T-cell (primary cell): ENCODE measurements around the gene IFNA14. TPM values are rescaled to one million over a fixed set of nuclear protein-coding genes. Genes with fewer than 3 reads are reported as not detected.
"Not testable (repeated sequence)": the region's sequence is repeated elsewhere in the genome, so short reads cannot be mapped to it uniquely, and the experiment has no call there.

Experiments
- ATAC-seq, 4 experiments: fragments of 200-7000 bp in 3 of 4; fragments of 150-1000 bp in 1 of 4; cut with Tn5 transposase; replicated peaks in 1 of 4; 1 replicate in 3 of 4; 2 replicates in 1 of 4; pipeline ENCODE4 v1.10.0; 2021; ENCODE audit warnings: moderate library complexity in 3 of 4, mild to moderate bottlenecking in 2 of 4, moderate number of reproducible peaks in 1 of 4
- CTCF ChIA-PET, 2 donors: fragments of 300-600 bp; sonication (Branson Sonifier 250); formaldehyde crosslinking; loops; one replicate each; lab custom pipeline; 2022; ENCODE audit warnings: antibody characterized with exemption in 2 of 2; lab: Charles Lee
- POLR2A ChIA-PET, 2 donors: fragments of 300-600 bp; sonication (Branson Sonifier 250); formaldehyde crosslinking; loops; one replicate each; lab custom pipeline; 2022; ENCODE audit warnings: antibody characterized with exemption in 2 of 2; lab: Charles Lee
- DNase-seq, 35 experiments: peaks; one replicate each; pipeline versions ENCODE4 v3.0.0 to v3.0.0-alpha.2; 2013 to 2023
- H3K27ac ChIP-seq: one replicate; pipeline ENCODE4 v1.5.1; 2013; ENCODE audit warnings: low read length
- H3K27me3 ChIP-seq, 2 experiments: replicated peaks in 1 of 2; 1 replicate in 1 of 2; 2 replicates in 1 of 2; pipeline versions ENCODE4 v1.6.1 to v1.7.0; 2013; ENCODE audit warnings: low read length in 1 of 2, mixed read lengths in 1 of 2; ENCODE audit not compliant: control insufficient read depth in 2 of 2, insufficient read depth in 2 of 2; ENCODE audit errors: extremely low read depth in 1 of 2
- H3K36me3 ChIP-seq, 2 donors: 1 replicate in 1 of 2; 2 replicates in 1 of 2; pipeline versions ENCODE4 v1.6.1 to v1.7.0; 2013; ENCODE audit warnings: low read length in 1 of 2; ENCODE audit not compliant: control insufficient read depth in 2 of 2, insufficient read depth in 1 of 2; ENCODE audit errors: extremely low read depth in 1 of 2
- H3K4me1 ChIP-seq, 2 experiments: 1 replicate in 1 of 2; 2 replicates in 1 of 2; pipeline versions ENCODE4 v1.6.1 to v1.7.0; 2013; ENCODE audit warnings: low read length in 2 of 2, mixed read lengths in 1 of 2; ENCODE audit not compliant: insufficient read depth in 2 of 2, control insufficient read depth in 1 of 2; ENCODE audit errors: extremely low read depth in 1 of 2
- H3K4me3 ChIP-seq, 2 donors: 1 replicate in 1 of 2; 2 replicates in 1 of 2; pipeline versions ENCODE4 v1.5.1 to v1.7.0; 2013; ENCODE audit warnings: mild to moderate bottlenecking in 2 of 2, low read length in 1 of 2, moderate library complexity in 1 of 2; ENCODE audit not compliant: control insufficient read depth in 1 of 2; ENCODE audit errors: extremely low read depth in 1 of 2
- H3K9me3 ChIP-seq: 2 replicates; pipeline ENCODE4 v1.7.0; 2013
- H3K27ac Mint-ChIP-seq, 2 donors: one replicate each; pipeline ENCODE4 v1.8.0; 2020 to 2021; ENCODE audit warnings: mild to moderate bottlenecking in 2 of 2, mixed read lengths in 2 of 2
- H3K27me3 Mint-ChIP-seq, 2 donors: one replicate each; pipeline ENCODE4 v1.8.0; 2021 to 2022; ENCODE audit warnings: mixed read lengths in 2 of 2
- H3K36me3 Mint-ChIP-seq: one replicate; pipeline ENCODE4 v1.8.0; 2021; ENCODE audit warnings: mixed read lengths
- H3K4me1 Mint-ChIP-seq, 3 donors: one replicate each; pipeline ENCODE4 v1.8.0; 2020 to 2022; ENCODE audit warnings: mixed read lengths in 3 of 3, mild to moderate bottlenecking in 1 of 3
- H3K4me3 Mint-ChIP-seq, 3 donors: one replicate each; pipeline ENCODE4 v1.8.0; 2020 to 2022; ENCODE audit warnings: mild to moderate bottlenecking in 3 of 3, mixed read lengths in 3 of 3, moderate library complexity in 3 of 3
- H3K9me3 Mint-ChIP-seq, 3 donors: one replicate each; pipeline ENCODE4 v1.8.0; 2020 to 2022; ENCODE audit warnings: mixed read lengths in 3 of 3
- WGBS: methylation state at CpG from one replicate; pipeline ENCODE4 v1.1.5; 2013; ENCODE audit warnings: missing lambda C conversion rate; ENCODE audit not compliant: insufficient coverage; 5-methylcytosine and 5-hydroxymethylcytosine counted together
- total RNA-seq, 35 experiments: library from RNA in 6 of 35; stranded (reverse) in 6 of 35; fragments of 120-200 nt in 1 of 35; gene quantifications; one replicate each; pipeline versions ENCODE4 v1.2.1 to v1.2.4 and lab custom pipeline; 2013 to 2026

The IFNA14 gene
- total RNA-seq, 5 donors from 2014 or later (not counting 1 experiment from before 2014, with no cell fraction given) = not detected

GRCh38 chr9:21233258-21233657 lies 6.5 kb downstream of the IFNA14 start:
- H3K4me1 ChIP-seq = peaks cover 0 to 6% of the 10 kb centered on the region in 2 experiments
- DNase-seq (no peak), ATAC-seq (no peak)
- CTCF ChIA-PET = no interaction called here
- POLR2A ChIA-PET = no interaction called here
- Mint-ChIP-seq H3K4me1 (peaks cover 11 to 15% (median 11%) of the 10 kb centered on the region in 3 donors), H3K4me3 (no peak overlapping the region), H3K36me3 (no peaks in the 10 kb centered on the region), H3K27ac (no peak overlapping the region), H3K9me3 (no peaks in the 10 kb centered on the region), H3K27me3 (peaks cover under 1 to 3% of the 10 kb centered on the region in 2 donors)
- H3K9me3 ChIP-seq = no peaks in the 10 kb centered on the region
- H3K36me3 ChIP-seq = no peaks in the 10 kb centered on the region
- no peaks in the 10 kb centered on the region for H3K27me3 ChIP-seq
- H3K4me3 ChIP-seq = no peak overlapping the region
- WGBS = 100% methylated on average over 2 of the region's 2 CpGs
- no peak overlapping the region for H3K27ac ChIP-seq

GRCh38 chr9:21228122-21228521 lies 11.7 kb downstream of the IFNA14 start, which contains the start of gene IFNA17:
Gene IFNA17 (minus strand): TSS chr9:21228222. CDS start chr9:21228173, 49 bp downstream.
- Histone ChIP-seq H3K36me3 (no peaks in the 10 kb centered on the region), H3K9me3 (no peaks in the 10 kb centered on the region), H3K27me3 (no peaks in the 10 kb centered on the region), H3K27ac (no peak within 1 kb of the TSS), H3K4me1 (no peaks in the 10 kb centered on the region), H3K4me3 (no peak within 1 kb of the TSS)
- Mint-ChIP-seq H3K9me3 (no peaks in the 10 kb centered on the region), H3K36me3 (no peaks in the 10 kb centered on the region), H3K4me3 (no peak within 1 kb of the TSS), H3K27me3 (peaks cover 0 to 8% of the 10 kb centered on the region in 2 donors), H3K27ac (no peak within 1 kb of the TSS), H3K4me1 (no peaks in the 10 kb centered on the region)
- ChIA-PET POLR2A (no interaction called here), CTCF (interaction anchor here in 1 of 2 donors (0.7 kb wide), 1 partner anchor 98 kb away, joined by 4 read pairs; no protein-coding TSS in a partner anchor)
- no CpG with 5 or more reads among the region's 2 CpGs for WGBS
- ATAC-seq (no peak), DNase-seq (no peak)

GRCh38 chr9:21217211-21217610 lies 22.6 kb downstream of the IFNA14 start, which contains the start of gene IFNA16:
Gene IFNA16 (minus strand): TSS chr9:21217311. CDS start chr9:21217305, 6 bp downstream.
- peaks cover 22 to 31% of the 10 kb centered on the region in 2 donors for H3K27me3 Mint-ChIP-seq
- H3K27ac Mint-ChIP-seq, POLR2A ChIA-PET, H3K4me3 Mint-ChIP-seq, H3K27me3 ChIP-seq, H3K4me1 Mint-ChIP-seq, H3K4me1 ChIP-seq, H3K27ac ChIP-seq, H3K36me3 ChIP-seq, H3K9me3 Mint-ChIP-seq, H3K9me3 ChIP-seq, H3K36me3 Mint-ChIP-seq, H3K4me3 ChIP-seq, DNase-seq, ATAC-seq: not testable (repeated sequence)
- CTCF ChIA-PET = interaction anchor here in 1 of 2 donors (0.9 kb wide), 1 partner anchor 22 kb away, joined by 3 read pairs; no protein-coding TSS in a partner anchor
- no CpG with 5 or more reads among the region's 1 CpG for WGBS

GRCh38 chr9:21213411-21214326 lies 26.1 kb downstream of the IFNA14 start:
- H3K27ac Mint-ChIP-seq, POLR2A ChIA-PET, H3K4me1 Mint-ChIP-seq: not testable (repeated sequence)

GRCh38 chr9:21212160-21212559 lies 27.6 kb downstream of the IFNA14 start:
- CTCF ChIA-PET, H3K9me3 Mint-ChIP-seq, H3K27ac ChIP-seq, H3K9me3 ChIP-seq, H3K4me3 ChIP-seq, H3K4me1 Mint-ChIP-seq, H3K27me3 ChIP-seq, H3K27ac Mint-ChIP-seq, ATAC-seq, H3K36me3 Mint-ChIP-seq, H3K4me3 Mint-ChIP-seq, DNase-seq, H3K36me3 ChIP-seq, H3K4me1 ChIP-seq: not testable (repeated sequence)
- POLR2A ChIA-PET = interaction anchor here (0.6 kb wide), 2 partner anchors 20 to 107 kb away, joined by 3 to 9 read pairs; no protein-coding TSS in a partner anchor
- H3K27me3 Mint-ChIP-seq = peaks cover 7 to 15% of the 10 kb centered on the region in 2 donors
- 67% methylated on average over 1 of the region's 2 CpGs for WGBS

More at GRCh38 chr9:21213411-21214326, 26.1 kb downstream of the IFNA14 start:
- H3K36me3 Mint-ChIP-seq, H3K36me3 ChIP-seq, H3K9me3 ChIP-seq, H3K27me3 ChIP-seq, H3K9me3 Mint-ChIP-seq, H3K4me3 ChIP-seq, H3K4me1 ChIP-seq, H3K27ac ChIP-seq: not testable (repeated sequence)
- DNase-seq (peak in 1 of 35 experiments; percentile 25), ATAC-seq (peak in 3 of 4 experiments; percentile 35 to 53 (median 41))
- CTCF ChIA-PET = interaction anchor here (0.6 to 0.7 kb wide), 2 partner anchors 32 to 229 kb away, joined by 3 to 4 read pairs; no protein-coding TSS in a partner anchor
- Mint-ChIP-seq H3K4me3 (peak overlapping the region in 2 of 3 donors; percentile 6 to 23), H3K27me3 (peaks cover 7 to 15% of the 10 kb centered on the region in 2 donors)
- no CpG with 5 or more reads among the region's 5 CpGs for WGBS

- H3K36me3 Mint-ChIP-seq, H3K4me1 ChIP-seq, H3K4me3 ChIP-seq, H3K9me3 ChIP-seq, H3K4me1 Mint-ChIP-seq, H3K4me3 Mint-ChIP-seq, DNase-seq, H3K36me3 ChIP-seq, H3K27ac Mint-ChIP-seq, H3K27me3 ChIP-seq, H3K27ac ChIP-seq, H3K9me3 Mint-ChIP-seq, ATAC-seq, CTCF ChIA-PET, POLR2A ChIA-PET: not testable (repeated sequence)
- no CpG with 5 or more reads among the region's 2 CpGs for WGBS
- H3K27me3 Mint-ChIP-seq = peaks cover 8 to 16% of the 10 kb centered on the region in 2 donors
Measured at GRCh38 chr9:21210782-21211181, 29.0 kb downstream of the IFNA14 start.
